Mammary epithelial cell (primary cell): Measurements from ENCODE around the gene CDKAL1.

ENCODE experiments used
- CTCF ChIP-seq, 2 donors: IDR thresholded peaks in 1 of 2; conservative IDR thresholded peaks in 1 of 2; 2 replicates each; pipeline ENCODE4 v1.5.1; 2011 to 2012; ENCODE audit warnings: inconsistent platforms in 2 of 2, low read length in 2 of 2, mild to moderate bottlenecking in 2 of 2, control low read depth in 1 of 2, low read depth in 1 of 2; ENCODE audit not compliant: insufficient read depth in 1 of 2; ENCODE audit errors: extremely low read depth in 1 of 2
- EZH2 ChIP-seq: IDR thresholded peaks from 2 replicates; pipeline ENCODE4 v1.6.1; 2012; ENCODE audit warnings: low read length, inconsistent platforms, borderline replicate concordance

DNA sequence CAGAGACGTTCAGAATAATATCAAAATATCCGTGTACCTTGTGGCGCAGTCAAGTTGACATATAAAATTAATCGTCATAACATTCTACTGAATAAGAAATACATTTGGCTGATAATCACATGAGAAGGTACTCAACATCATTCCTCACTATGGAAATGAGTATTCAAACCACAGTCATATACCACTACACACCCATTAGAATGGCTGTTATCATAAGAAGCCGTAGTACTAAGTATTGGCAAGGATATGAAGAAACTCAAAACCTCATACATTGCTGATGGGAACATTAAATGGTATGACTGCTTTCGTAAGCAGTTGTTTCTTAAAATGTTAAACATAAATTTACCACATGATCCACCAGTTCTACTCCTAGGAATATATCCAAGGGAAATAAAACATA is 244.7 kb downstream of the CDKAL1 start:
- no peak for TF ChIP-seq CTCF (conservative IDR thresholded peaks at IDR 0.05 in 1 of 2, IDR thresholded peaks at IDR 0.05 in 1 of 2; ENCODE audit: extremely low read depth in 1 of 2, insufficient read depth in 1 of 2, low read depth in 1 of 2, low read length in 2 of 2)
- TF ChIP-seq EZH2, result no peak
